ENCODE results near the gene IFNL1.
"Not testable (repeated sequence)": the region's sequence is repeated elsewhere in the genome, so short reads cannot be mapped to it uniquely, and the experiment has no call there.

IFNL1 gene

DNA sequence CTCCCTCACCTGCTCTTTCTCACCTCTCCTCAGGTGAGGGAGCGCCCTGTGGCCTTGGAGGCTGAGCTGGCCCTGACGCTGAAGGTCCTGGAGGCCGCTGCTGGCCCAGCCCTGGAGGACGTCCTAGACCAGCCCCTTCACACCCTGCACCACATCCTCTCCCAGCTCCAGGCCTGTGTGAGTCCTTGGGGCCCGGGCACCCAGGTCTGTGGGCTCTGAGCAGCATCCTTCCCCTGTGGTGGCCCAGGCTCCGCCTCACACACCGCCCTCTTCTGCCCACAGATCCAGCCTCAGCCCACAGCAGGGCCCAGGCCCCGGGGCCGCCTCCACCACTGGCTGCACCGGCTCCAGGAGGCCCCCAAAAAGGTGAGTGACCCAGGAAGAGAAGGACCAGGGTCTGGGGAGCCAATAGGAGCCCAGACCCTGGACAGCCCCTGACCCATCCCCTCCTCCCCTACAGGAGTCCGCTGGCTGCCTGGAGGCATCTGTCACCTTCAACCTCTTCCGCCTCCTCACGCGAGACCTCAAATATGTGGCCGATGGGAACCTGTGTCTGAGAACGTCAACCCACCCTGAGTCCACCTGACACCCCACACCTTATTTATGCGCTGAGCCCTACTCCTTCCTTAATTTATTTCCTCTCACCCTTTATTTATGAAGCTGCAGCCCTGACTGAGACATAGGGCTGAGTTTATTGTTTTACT lies 1.9 kb downstream of the IFNL1 start:
- no peak for DNase-seq (ENCODE audit: insufficient read length, low spot score)
- no peak for FAIRE-seq
- no peak for TF ChIP-seq POLR2A (IDR thresholded peaks at IDR 0.05; ENCODE audit: low read depth, low read length)

DNA sequence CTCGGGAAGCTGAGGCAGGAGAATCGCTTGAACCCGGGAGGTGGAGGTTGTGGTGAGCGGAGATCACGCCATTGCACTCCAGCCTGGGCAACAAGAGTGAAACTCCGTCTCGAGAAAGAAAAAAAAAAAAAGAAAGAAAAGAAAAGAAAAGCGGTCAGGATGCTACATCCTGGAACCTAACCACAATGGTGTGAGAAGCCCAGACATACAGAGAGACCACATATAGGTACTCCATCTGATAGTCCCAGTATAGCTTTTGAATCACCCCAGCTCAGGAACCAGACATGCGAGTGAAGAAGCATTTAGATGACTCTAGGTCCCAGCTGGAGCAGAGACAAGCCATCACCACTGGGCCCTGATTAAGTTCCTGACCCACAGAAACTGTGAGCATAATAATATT lies 3.2 kb downstream of the IFNL1 start:
- DNase-seq (ENCODE audit: insufficient read length, low spot score) (no peak), FAIRE-seq (no peak)
- TF ChIP-seq POLR2A (IDR thresholded peaks at IDR 0.05; ENCODE audit: low read depth, low read length) = no peak

DNA sequence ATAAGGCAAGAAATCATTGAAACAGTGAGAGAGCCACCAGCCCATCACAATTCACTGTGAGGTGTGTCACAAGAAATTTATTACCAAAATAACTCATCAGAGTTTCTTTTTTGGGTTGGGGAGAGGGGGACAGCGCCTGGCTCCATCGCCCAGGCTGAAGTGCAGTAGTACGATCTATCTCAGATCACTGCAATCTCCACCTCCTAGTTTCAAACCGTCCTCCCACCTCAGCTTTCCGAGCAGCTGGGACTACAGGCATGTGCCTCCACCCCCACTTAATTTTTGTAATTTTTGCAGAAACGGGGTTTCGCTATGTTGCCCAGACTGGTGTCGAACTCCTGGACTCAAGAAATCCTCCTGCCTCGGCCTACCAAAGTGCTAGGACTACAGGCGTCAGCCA lies 3.6 kb downstream of the IFNL1 start:
- no peak for TF ChIP-seq POLR2A (IDR thresholded peaks at IDR 0.05; ENCODE audit: low read depth, low read length)
- DNase-seq (ENCODE audit: insufficient read length, low spot score) (no peak), FAIRE-seq (no peak)

DNA sequence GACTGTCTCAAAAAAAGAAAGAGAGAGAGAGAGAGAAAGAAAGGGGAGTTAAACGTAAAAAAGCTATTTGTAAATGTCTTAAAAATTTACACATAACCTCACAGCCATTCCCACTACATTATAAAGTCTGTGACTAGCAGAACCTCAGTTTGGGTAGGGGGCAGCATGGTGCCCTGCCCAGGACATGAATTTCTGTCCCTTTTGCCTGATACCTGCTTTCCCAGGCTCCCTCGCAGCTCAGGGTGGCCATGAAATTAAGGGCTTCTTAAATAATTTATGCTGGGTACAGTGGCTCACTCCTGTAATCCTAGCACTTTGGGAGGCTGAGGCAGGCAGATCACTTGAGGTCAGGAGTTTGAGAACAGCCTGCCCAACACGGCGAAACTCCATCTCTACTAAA lies 4.8 kb downstream of the IFNL1 start:
- no peak for TF ChIP-seq POLR2A (IDR thresholded peaks at IDR 0.05; ENCODE audit: low read depth, low read length)
- DNase-seq (ENCODE audit: insufficient read length, low spot score) = no peak
- FAIRE-seq = no peak

DNA sequence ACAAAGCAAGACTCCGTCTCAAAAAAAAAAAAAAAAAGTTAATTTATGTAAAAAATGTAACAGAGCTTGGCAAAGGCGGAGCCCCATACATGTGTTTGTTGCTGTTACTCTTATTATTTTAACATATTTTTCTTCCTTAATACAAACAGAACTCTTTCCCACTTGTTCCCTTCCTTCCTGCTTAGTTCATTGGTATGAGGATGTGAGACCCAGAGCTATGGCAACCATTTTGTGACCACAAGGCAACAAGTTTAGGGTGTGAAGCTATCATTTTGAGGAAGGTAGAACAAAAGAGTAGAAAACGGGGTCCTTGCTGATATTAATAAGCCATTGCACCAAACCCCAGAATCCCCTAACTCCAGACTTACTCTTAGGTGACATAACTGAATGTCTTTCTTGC lies 5.4 kb downstream of the IFNL1 start:
- FAIRE-seq (no peak), DNase-seq (ENCODE audit: insufficient read length, low spot score) (no peak)
- no peak for TF ChIP-seq POLR2A (IDR thresholded peaks at IDR 0.05; ENCODE audit: low read depth, low read length)

DNA sequence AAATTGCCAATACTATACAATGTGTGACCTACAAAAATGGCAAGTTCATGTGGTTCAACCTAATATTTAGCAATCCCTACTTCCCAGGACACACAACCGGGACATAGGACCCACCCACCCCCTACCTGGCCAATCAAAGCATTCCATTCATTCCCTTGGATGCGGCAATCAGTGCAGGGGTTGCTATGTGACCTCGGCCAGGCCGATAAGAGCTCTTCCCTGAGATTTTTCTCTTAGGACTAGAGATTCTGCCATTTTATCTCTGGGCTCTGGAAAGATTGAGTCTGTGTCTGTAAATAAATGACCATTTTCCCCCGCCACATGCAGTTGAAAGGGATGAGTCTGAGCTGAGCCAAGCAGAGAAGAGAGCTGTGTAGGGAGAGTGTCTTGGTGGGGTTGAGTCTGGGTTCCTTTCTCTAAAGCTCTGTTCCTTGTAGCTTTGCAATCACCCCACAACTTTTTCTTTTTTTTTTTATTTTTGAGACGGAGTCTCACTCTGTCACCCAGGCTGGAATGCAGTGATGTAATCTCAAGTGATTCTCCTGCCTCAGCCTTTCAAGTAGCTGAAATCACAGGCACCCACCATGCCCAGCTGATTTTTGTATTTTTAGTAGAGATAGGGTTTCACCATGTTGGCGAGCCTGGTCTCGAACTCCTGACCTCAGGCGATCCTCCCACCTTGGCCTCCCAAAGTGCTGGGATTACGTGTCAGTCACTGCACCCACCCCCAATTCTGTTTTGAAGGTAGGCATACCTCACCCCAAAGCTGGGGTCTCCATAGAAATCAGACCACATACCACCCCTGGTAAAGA lies 7.4 kb downstream of the IFNL1 start:
- no peak for TF ChIP-seq POLR2A (IDR thresholded peaks at IDR 0.05; ENCODE audit: low read depth, low read length)
- no peak for DNase-seq (ENCODE audit: insufficient read length, low spot score)
- no peak for FAIRE-seq

DNA sequence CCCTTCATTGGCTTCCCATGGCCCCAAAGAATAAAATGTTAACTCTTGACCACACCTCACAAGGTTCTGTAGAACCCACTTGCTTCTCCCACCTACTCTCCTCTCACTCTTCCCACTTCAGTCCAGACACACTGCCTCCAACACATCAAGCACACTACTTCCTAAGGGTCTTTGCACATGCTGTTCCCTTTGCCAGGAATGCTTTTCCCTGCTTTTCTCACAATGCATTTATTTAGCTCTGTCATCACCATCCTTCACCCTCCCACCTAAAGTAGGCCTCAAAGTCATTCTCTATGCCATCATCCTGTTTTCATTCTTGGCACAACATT lies 7.9 kb downstream of the IFNL1 start:
- FAIRE-seq = no peak
- TF ChIP-seq POLR2A (IDR thresholded peaks at IDR 0.05; ENCODE audit: low read depth, low read length) = no peak

DNA sequence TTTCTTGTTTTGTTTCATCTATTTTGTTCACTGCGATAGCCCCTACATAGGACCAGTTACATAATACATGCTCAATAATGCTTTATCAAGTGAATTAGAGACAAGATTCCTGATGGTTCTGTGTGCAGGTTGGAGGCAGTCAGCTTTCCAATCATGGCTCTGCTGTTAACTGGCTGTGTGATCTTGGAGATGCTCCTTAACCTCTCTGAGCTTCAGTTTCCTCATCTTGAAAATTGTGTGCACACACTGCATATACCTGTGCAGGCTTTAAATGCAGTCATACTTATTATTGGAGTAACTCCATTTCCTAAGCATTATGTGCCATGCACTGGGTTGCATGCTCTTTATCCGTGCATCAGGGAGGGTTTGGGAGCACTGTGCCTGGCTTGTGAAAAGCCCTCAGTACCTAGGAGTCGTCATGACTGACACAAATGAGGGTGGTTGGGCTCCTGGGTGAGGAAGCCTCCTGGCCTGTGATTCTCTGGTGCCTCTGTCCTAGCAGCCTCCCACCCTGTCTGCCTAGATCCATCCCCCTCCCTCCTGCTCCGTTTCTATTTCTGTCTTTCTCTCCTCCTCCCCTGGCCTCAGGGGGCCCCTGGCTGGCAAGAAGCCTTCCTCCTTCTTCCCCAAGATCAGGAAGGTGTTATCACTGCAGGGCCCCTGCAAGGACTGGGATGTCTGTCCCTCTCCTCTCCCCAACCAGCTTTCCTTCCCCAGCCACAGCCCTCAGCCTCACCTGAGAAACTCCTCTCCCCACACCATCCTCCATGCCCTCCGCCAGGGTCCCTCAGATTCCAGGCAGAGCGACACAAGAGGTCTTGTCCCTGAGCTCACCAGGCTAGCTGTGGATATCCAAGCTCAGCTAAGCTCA lies 8.7 kb downstream of the IFNL1 start:
- DNase-seq (ENCODE audit: insufficient read length, low spot score) (no peak), FAIRE-seq (no peak)
- TF ChIP-seq POLR2A (IDR thresholded peaks at IDR 0.05; ENCODE audit: low read depth, low read length) = no peak

More for the DNA sequence above, 7.9 kb downstream of the IFNL1 start:
- no peak for DNase-seq (ENCODE audit: insufficient read length, low spot score)

DNA sequence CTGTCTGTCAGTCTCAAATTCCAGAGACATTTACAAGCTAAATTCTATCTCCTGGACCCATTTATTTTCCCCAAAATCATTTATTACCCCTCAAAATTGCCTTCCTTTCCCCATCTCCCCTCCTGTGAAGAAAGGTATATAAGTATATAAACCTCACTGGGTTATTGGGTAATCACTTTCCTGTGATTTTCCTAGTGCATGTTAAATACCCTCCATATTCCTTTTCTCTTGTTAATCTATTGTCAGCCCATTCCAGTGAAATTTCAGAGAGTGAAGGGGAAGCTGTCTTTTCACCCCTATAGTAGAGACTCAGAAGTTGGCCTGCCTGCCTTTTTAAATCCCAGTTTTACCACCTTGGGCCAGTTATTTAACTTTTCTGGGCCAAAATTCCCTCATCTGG lies 9.9 kb downstream of the IFNL1 start:
- no peak for TF ChIP-seq POLR2A (IDR thresholded peaks at IDR 0.05; ENCODE audit: low read depth, low read length)
- FAIRE-seq = no peak
- no peak for DNase-seq (ENCODE audit: insufficient read length, low spot score)

DNA sequence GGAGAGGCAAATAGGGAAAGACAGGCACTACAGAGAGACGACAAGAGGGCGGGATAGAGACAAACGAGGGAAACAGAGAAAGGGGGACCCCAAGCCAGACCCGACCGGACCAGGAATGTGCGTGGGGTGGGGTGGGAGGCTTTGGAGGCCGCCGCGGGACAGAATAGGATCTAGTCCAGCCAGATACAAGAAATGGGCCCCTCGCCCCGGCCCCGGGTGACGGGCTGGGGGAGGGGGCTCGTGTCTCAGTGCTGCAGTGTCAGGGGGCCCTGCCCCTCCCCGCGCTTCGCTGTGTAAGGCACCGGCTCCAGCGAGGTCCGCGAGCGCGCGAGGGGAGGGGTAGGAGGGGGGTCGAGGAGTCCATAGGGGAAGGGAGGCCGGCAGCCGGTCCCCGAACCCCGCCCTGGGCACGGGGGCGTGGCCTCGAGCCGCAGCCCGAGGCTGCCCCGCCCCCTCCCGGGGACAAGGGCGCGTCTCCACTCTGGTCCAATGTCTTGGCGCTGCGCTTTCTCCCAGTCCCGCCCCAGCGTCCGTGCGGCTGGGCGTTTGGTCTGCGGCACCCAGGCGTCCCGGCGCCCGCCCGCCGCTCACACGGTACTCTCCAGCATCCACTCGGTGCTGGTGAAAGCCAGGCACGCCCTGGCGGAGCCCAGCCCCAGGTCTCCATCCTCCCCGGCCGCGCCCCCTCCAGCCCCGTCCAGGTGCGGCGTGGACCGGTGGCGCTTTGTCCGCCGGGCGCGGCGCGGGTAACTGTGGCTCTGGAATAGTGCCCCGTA lies 11.0 kb downstream of the IFNL1 start:
- TF ChIP-seq POLR2A (IDR thresholded peaks at IDR 0.05; ENCODE audit: low read depth, low read length) = no peak
- FAIRE-seq (no peak), DNase-seq (ENCODE audit: insufficient read length, low spot score) (no peak)

DNA sequence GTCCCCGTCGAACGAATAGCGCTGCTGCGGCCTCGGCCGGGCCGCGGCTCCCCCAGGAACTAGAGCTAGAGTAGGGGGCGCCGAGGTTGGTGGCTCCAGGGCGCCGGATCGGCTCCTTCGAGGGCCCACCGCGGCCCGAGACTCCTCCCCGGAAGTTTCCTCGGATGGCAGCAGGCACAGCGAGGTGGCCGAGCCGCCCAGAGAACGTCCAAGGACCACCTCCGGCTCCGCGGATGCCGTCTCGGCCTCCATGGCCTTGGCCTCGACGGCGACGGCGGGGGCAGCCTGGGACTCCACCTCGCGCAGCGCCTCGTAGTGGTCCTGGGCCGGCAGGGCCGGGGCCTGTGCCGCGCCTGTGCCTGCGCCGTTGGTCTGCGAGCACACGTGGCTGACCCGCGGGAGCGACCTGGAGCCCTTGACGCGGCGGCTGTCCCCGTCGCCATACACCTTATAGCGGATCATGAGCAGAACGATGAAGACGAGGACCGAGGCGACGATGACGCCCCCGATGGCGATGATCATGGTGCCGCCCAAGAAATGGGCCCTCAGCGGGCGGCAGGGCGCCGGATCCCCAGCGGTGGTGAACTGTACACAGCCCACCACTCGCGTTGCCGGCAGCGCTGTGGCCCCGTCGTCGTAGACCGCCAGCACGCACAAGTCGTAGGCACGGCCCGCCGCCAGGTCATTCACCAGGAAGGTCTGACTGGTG lies 11.8 kb downstream of the IFNL1 start:
- DNase-seq (ENCODE audit: insufficient read length, low spot score) (no peak), FAIRE-seq (no peak)
- TF ChIP-seq POLR2A (IDR thresholded peaks at IDR 0.05; ENCODE audit: low read depth, low read length) = no peak

DNA sequence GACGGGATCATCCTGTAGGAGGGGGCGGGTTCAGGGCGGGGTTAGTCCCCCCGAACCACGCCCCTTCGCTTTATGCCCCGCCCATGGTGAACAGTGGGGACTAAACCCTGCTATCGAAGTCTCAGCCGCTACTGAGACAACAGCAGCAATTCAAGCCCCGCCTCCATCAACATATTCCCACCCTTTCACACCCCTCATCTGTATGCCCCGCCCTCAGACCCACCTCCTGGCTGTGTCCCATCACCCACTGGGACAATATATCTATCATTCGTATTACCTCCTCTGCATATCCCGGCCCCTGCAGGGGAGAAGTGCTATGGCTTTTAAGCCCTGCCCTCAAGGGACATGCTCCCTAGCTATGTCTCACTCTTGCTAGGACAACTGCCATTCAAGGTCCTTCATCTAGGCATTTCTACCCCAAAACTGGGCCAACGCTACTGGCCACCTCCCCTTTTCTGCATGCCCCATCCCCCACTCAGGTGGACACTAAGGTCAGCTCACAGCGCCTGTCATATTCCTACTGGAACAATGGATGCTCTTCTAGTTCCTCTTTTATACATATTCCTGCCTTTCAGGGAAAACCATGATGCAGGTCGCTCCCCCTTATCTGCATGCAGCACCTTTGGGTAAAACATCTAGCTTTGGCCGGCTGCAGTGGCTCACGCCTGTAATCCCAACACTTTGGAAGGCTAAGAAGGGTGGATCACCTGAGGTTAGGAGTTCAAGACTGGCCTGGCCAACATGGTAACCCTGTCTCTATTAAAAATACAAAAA lies 12.5 kb downstream of the IFNL1 start:
- no peak for DNase-seq (ENCODE audit: insufficient read length, low spot score)
- FAIRE-seq = no peak
- TF ChIP-seq POLR2A (IDR thresholded peaks at IDR 0.05; ENCODE audit: low read depth, low read length) = no peak

DNA sequence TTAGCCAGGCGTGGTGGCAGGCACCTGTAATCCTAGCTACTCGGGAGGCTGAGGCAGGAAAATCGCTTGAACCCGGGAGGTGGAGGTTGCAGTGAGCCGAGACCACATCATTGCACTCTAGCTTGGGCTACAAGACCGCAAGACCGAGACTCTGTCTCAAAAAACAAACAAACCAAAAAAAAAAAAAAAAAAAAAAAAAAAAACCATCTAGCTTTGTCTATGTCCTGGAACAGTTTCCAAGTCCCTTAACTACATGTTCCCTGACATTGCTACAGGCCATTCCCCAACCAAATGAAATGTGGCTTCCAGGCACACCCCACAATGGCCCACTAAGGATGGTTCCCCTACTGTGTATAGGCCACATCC lies 13.1 kb downstream of the IFNL1 start:
- DNase-seq (ENCODE audit: insufficient read length, low spot score); FAIRE-seq: not testable (repeated sequence)
